ENCODE data around the gene NCBP2.
A peak's percentile ranks its signal among the peaks of the same experiment; 100 is the strongest.

The NCBP2 gene

DNA sequence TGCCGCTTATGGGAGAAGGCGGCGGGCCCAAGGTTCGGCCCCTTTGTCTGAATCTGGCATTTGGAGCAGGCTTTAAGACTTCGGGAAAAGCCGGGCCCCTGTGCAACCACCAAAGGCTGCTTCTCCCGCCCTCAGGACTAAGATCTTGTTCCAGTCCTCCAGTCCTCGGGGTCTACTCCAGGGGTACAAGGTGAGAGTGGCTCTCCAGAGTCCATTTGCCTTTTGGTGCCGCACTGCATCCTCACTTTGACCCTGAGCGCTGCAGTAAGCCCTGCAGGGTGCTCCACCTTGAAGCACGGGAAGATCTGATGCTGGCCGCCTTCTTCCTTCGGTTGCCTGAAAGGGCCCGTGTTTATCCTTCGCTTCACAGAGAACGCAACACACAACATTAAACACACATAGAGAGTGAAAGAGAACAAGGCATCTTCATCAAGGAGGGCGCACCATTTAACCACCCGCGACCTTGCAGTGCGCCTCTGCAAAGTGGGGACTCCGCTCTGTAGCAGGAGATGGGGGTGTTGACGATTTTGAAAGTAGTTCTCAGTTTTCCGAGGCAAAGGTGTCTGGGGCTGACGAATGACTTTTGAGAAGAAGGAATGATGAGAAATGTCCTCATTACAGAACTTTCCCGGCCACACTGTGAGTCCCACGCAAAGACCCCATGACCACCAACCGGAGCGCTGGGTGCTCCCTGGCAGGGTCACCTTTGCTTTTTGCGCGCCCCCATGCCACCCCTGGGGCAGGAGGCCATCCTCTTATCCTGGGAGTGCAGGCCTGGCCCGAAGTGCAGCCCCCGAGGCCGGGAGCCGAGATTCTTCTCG, 25.3 kb upstream of the NCBP2 start:
- H4K91ac ChIP-seq (ENCODE audit: low read length): no peak overlapping the region
- no peaks in the 10 kb centered on the region for H3K79me1 ChIP-seq (replicated peaks; ENCODE audit: low read length, poor library complexity, severe bottlenecking)
- H3K18ac ChIP-seq (ENCODE audit: low read depth in 1 of 2, low read length in 2 of 2): no peak overlapping the region
- H2BK120ac ChIP-seq (ENCODE audit: low read depth, low read length): no peak overlapping the region
- H3K27ac ChIP-seq (ENCODE audit: low read length, poor library complexity, severe bottlenecking): no peak overlapping the region
- H2BK15ac ChIP-seq (ENCODE audit: low read depth, poor library complexity, severe bottlenecking): no peak overlapping the region
- no peak overlapping the region for H3K23ac ChIP-seq (ENCODE audit: low read length in 2 of 2)
- H2AK5ac ChIP-seq (ENCODE audit: low read length, severe bottlenecking): no peak overlapping the region
- no peak overlapping the region for H2BK5ac ChIP-seq (ENCODE audit: low read depth, low read length, poor library complexity, severe bottlenecking)
- no peak overlapping the region for H2AFZ ChIP-seq (ENCODE audit: low read depth, low read length)
- no peak overlapping the region for H2BK12ac ChIP-seq (ENCODE audit: low read length in 2 of 2)
- H4K8ac ChIP-seq (ENCODE audit: low read length): no peak overlapping the region
- 46% methylated on average over 35 of the region's 35 CpGs for WGBS
- no peak for DNase-seq
- peak overlapping the region; percentile 71 for H3K9ac ChIP-seq (ENCODE audit: low read length)
- no peak overlapping the region for H3K14ac ChIP-seq (ENCODE audit: low read length in 2 of 2)
- no peak overlapping the region for H3K4me2 ChIP-seq (ENCODE audit: low read length, poor library complexity, severe bottlenecking)
- H3K9me3 ChIP-seq (ENCODE audit: control insufficient read depth, low read length): no peaks in the 10 kb centered on the region
- peaks cover 0 to 6% of the 10 kb centered on the region in 2 experiments for H3K27me3 ChIP-seq (ENCODE audit: control insufficient read depth in 1 of 2, insufficient read depth in 1 of 2, low read length in 2 of 2)
- no peak overlapping the region for H3K4ac ChIP-seq (ENCODE audit: low read depth in 1 of 2, low read length in 2 of 2)
- H3K4me1 ChIP-seq (ENCODE audit: control insufficient read depth, insufficient read depth, low read depth, low read length): peaks cover 17% of the 10 kb centered on the region
- peak overlapping the region in 1 of 2 experiments; percentile 81 for H3K4me3 ChIP-seq (ENCODE audit: insufficient read depth in 1 of 2, low read depth in 1 of 2, low read length in 2 of 2)
- H3K36me3 ChIP-seq (ENCODE audit: control insufficient read depth in 1 of 2, insufficient read depth in 2 of 2, low read depth in 1 of 2, low read length in 2 of 2): peaks cover 0 to 3% of the 10 kb centered on the region in 2 experiments

DNA sequence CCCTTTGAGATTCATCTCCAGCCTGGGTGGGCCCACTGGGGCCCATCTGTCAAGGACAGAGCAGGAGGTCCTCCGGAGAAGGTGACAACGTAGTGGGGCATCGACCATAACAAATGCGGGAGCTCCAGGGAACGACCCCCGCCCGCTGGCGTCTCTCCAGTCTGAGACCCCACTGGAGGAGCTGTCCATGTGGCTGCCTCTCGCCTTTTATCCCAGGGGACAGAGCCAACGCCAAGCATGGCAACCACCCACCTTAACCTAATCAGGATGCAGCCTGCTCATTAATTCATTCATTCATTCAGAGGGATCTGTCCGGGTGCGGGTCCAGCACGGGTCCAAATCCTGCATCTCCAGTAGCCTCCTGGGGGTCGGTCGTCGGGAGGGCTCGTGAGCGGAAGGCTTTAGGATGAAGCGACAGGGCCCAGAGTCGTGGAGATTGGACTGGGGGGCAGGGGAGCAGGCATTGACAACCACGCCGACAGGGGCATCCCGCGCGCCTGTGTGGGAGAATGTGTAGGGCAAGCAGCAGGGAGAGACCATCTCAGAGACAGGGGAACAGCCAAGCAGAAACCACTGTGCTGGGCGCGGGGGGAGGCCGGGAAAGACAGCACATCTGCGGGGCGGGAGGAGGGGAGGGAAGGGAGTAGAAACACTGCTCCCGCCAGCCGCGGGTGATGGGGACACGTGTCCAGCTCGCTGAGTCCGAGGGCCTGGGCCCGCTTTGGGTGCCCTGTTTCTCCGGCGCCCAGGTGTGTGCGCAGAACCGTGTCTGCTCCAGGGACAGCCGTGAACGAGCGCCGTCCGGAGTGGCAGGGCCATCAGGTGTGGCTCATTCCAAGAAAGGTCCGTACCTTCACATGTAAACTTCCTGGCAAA, 24.4 kb upstream of the NCBP2 start:
- Histone ChIP-seq H3K27ac (ENCODE audit: low read length, poor library complexity, severe bottlenecking) (no peak overlapping the region), H3K36me3 (ENCODE audit: control insufficient read depth in 1 of 2, insufficient read depth in 2 of 2, low read depth in 1 of 2, low read length in 2 of 2) (peaks cover 0 to 3% of the 10 kb centered on the region in 2 experiments), H2BK12ac (ENCODE audit: low read length in 2 of 2) (no peak overlapping the region), H3K9me3 (ENCODE audit: control insufficient read depth, low read length) (no peaks in the 10 kb centered on the region), H2BK120ac (ENCODE audit: low read depth, low read length) (no peak overlapping the region), H4K8ac (ENCODE audit: low read length) (no peak overlapping the region), H3K14ac (ENCODE audit: low read length in 2 of 2) (no peak overlapping the region), H3K79me1 (replicated peaks; ENCODE audit: low read length, poor library complexity, severe bottlenecking) (no peaks in the 10 kb centered on the region), H3K4me2 (ENCODE audit: low read length, poor library complexity, severe bottlenecking) (no peak overlapping the region), H2BK5ac (ENCODE audit: low read depth, low read length, poor library complexity, severe bottlenecking) (no peak overlapping the region), H2AK5ac (ENCODE audit: low read length, severe bottlenecking) (no peak overlapping the region), H2BK15ac (ENCODE audit: low read depth, poor library complexity, severe bottlenecking) (no peak overlapping the region), H2AFZ (ENCODE audit: low read depth, low read length) (no peak overlapping the region), H3K23ac (ENCODE audit: low read length in 2 of 2) (no peak overlapping the region), H3K4ac (ENCODE audit: low read depth in 1 of 2, low read length in 2 of 2) (no peak overlapping the region), H3K4me1 (ENCODE audit: control insufficient read depth, insufficient read depth, low read depth, low read length) (peaks cover 17% of the 10 kb centered on the region), H3K18ac (ENCODE audit: low read depth in 1 of 2, low read length in 2 of 2) (no peak overlapping the region), H3K4me3 (ENCODE audit: insufficient read depth in 1 of 2, low read depth in 1 of 2, low read length in 2 of 2) (no peak overlapping the region), H3K27me3 (ENCODE audit: control insufficient read depth in 1 of 2, insufficient read depth in 1 of 2, low read length in 2 of 2) (peaks cover 0 to 6% of the 10 kb centered on the region in 2 experiments), H3K9ac (ENCODE audit: low read length) (no peak overlapping the region), H4K91ac (ENCODE audit: low read length) (no peak overlapping the region)
- WGBS: 27% methylated on average over 47 of the region's 47 CpGs
- no peak for DNase-seq

DNA sequence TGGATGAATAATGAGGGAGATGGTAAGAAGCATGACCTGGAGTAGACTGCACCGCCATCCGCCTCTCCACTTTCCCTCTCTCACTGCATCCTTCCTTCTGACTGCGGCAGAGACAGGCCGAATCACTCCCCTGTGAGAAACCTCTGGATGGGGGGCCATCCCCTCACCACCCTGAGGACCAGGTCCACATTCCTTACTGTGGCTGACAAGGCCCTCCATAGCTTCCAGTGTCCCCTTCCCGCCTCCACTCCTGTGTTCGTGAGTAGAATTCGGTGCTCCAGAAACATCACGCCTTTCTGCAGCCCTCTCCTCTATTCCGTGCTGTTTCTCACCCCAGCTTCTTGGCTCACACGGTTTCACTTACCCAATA, 23.5 kb upstream of the NCBP2 start:
- no peaks in the 10 kb centered on the region for H3K9me3 ChIP-seq (ENCODE audit: control insufficient read depth, low read length)

More for the DNA sequence above, 23.5 kb upstream of the NCBP2 start:
- Histone ChIP-seq H3K36me3 (ENCODE audit: control insufficient read depth in 1 of 2, insufficient read depth in 2 of 2, low read depth in 1 of 2, low read length in 2 of 2) (peaks cover 0 to 3% of the 10 kb centered on the region in 2 experiments), H3K4ac (ENCODE audit: low read depth in 1 of 2, low read length in 2 of 2) (no peak overlapping the region), H3K79me1 (replicated peaks; ENCODE audit: low read length, poor library complexity, severe bottlenecking) (no peaks in the 10 kb centered on the region), H2BK12ac (ENCODE audit: low read length in 2 of 2) (no peak overlapping the region), H2BK15ac (ENCODE audit: low read depth, poor library complexity, severe bottlenecking) (no peak overlapping the region), H3K9ac (ENCODE audit: low read length) (no peak overlapping the region), H2AFZ (ENCODE audit: low read depth, low read length) (no peak overlapping the region), H2BK5ac (ENCODE audit: low read depth, low read length, poor library complexity, severe bottlenecking) (no peak overlapping the region), H4K8ac (ENCODE audit: low read length) (no peak overlapping the region), H2AK5ac (ENCODE audit: low read length, severe bottlenecking) (no peak overlapping the region), H3K14ac (ENCODE audit: low read length in 2 of 2) (no peak overlapping the region), H3K23ac (ENCODE audit: low read length in 2 of 2) (no peak overlapping the region), H3K4me2 (ENCODE audit: low read length, poor library complexity, severe bottlenecking) (no peak overlapping the region), H3K27ac (ENCODE audit: low read length, poor library complexity, severe bottlenecking) (no peak overlapping the region), H2BK120ac (ENCODE audit: low read depth, low read length) (no peak overlapping the region), H4K91ac (ENCODE audit: low read length) (no peak overlapping the region), H3K27me3 (ENCODE audit: control insufficient read depth in 1 of 2, insufficient read depth in 1 of 2, low read length in 2 of 2) (peaks cover 0 to 5% of the 10 kb centered on the region in 2 experiments), H3K4me1 (ENCODE audit: control insufficient read depth, insufficient read depth, low read depth, low read length) (peaks cover 17% of the 10 kb centered on the region), H3K18ac (ENCODE audit: low read depth in 1 of 2, low read length in 2 of 2) (no peak overlapping the region), H3K4me3 (ENCODE audit: insufficient read depth in 1 of 2, low read depth in 1 of 2, low read length in 2 of 2) (no peak overlapping the region)
- DNase-seq: no peak
- 84% methylated on average over 10 of the region's 10 CpGs for WGBS

Data from mesenchymal stem cell (in vitro differentiated cells and primary cell).